IPS-15b (cell line): Measurements from ENCODE around the gene ABCG1.
A peak's percentile ranks its signal among the peaks of the same experiment; 100 is the strongest.
"Not testable (repeated sequence)": the region's sequence is repeated elsewhere in the genome, so short reads cannot be mapped to it uniquely, and the experiment has no call there.

Source experiments
- H3K27me3 ChIP-seq: one replicate; pipeline ENCODE4 v1.6.1; 2013; ENCODE audit warnings: low read length; ENCODE audit not compliant: control insufficient read depth, insufficient read depth
- H3K36me3 ChIP-seq: one replicate; pipeline ENCODE4 v1.6.1; 2013; ENCODE audit warnings: low read length; ENCODE audit not compliant: control insufficient read depth, insufficient read depth
- H3K4me1 ChIP-seq: one replicate; pipeline ENCODE4 v1.6.1; 2013; ENCODE audit warnings: mild to moderate bottlenecking, low read length; ENCODE audit not compliant: control insufficient read depth, insufficient read depth
- H3K4me3 ChIP-seq: one replicate; pipeline ENCODE4 v1.5.1; 2013; ENCODE audit warnings: low read depth, low read length
- H3K9ac ChIP-seq: one replicate; pipeline ENCODE4 v1.6.1; 2013; ENCODE audit warnings: low read depth, mild to moderate bottlenecking, low read length
- H3K9me3 ChIP-seq: one replicate; pipeline ENCODE4 v1.6.1; 2013; ENCODE audit warnings: mild to moderate bottlenecking, low read length; ENCODE audit not compliant: control insufficient read depth, insufficient read depth

Gene ABCG1

GRCh38 chr21:42218836-42219605 is at the start of gene ABCG1:
Gene ABCG1 (plus strand): TSS chr21:42219140. CDS start chr21:42219263, 123 bp downstream.
- Histone ChIP-seq H3K9ac (no peak within 1 kb of the TSS), H3K36me3 (no peaks in the 10 kb centered on the region), H3K4me1 (no peaks in the 10 kb centered on the region), H3K27me3 (peaks cover 48% of the 10 kb centered on the region), H3K9me3 (peaks cover 5% of the 10 kb centered on the region), H3K4me3 (peak within 1 kb of the TSS; percentile 75)

DNA sequence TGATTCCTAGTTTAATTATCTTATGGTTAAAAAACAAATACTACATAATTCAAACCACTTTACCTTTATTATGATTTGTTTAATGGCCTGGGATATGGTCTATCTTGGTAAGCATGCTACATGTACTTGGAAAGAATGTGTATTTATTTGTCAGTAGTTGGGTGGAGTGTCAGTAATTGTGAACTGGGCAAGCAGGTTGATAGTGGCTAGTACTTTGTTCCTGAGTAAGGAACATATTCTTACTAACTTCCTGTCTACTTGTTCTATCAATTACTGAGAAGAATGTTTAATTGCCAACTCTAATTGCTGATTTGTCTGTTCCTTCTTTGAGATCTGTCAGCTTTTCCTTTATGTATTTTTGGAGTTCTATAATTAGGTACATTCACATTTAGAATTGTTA is 49.2 kb upstream of the ABCG1 start:
- Histone ChIP-seq H3K4me1 (no peaks in the 10 kb centered on the region), H3K4me3 (no peak overlapping the region), H3K27me3 (no peaks in the 10 kb centered on the region), H3K9me3 (no peaks in the 10 kb centered on the region), H3K36me3 (no peaks in the 10 kb centered on the region), H3K9ac (no peak overlapping the region)

GRCh38 chr21:42171091-42172053 is 47.6 kb upstream of the ABCG1 start:
- no peak overlapping the region for H3K9ac ChIP-seq
- H3K27me3 ChIP-seq: no peaks in the 10 kb centered on the region
- H3K4me3 ChIP-seq: no peak overlapping the region
- H3K36me3 ChIP-seq: no peaks in the 10 kb centered on the region
- no peaks in the 10 kb centered on the region for H3K4me1 ChIP-seq
- H3K9me3 ChIP-seq: no peaks in the 10 kb centered on the region

GRCh38 chr21:42172596-42173483 is 46.1 kb upstream of the ABCG1 start:
- Histone ChIP-seq H3K4me3 (no peak overlapping the region), H3K27me3 (no peaks in the 10 kb centered on the region), H3K9me3 (no peaks in the 10 kb centered on the region), H3K4me1 (no peaks in the 10 kb centered on the region), H3K9ac (no peak overlapping the region), H3K36me3 (no peaks in the 10 kb centered on the region)

DNA sequence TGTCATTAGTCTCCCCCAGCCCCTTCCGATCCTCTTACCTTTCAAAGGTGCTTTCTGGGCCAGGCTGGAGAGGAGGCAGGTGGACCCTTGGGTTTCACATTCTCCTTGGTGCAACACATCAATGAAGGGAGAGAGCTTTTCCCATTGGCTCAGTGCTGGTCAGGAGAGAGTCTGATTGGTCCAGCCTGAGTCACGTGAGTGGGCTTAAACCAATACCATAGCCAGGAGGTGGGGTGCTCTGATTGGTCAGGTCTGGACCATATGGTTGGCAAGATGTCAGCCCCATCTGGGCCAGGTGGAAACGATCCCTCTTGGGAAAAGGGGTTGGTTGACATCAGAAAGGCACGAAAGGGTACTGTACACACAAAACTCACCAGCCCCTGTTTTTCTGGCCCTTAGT is 44.8 kb upstream of the ABCG1 start:
- Histone ChIP-seq H3K4me1 (no peaks in the 10 kb centered on the region), H3K4me3 (no peak overlapping the region)

GRCh38 chr21:42175110-42175710 is 43.7 kb upstream of the ABCG1 start:
- no peaks in the 10 kb centered on the region for H3K4me1 ChIP-seq
- H3K36me3 ChIP-seq: no peaks in the 10 kb centered on the region
- H3K9me3 ChIP-seq: no peaks in the 10 kb centered on the region
- no peak overlapping the region for H3K4me3 ChIP-seq
- no peaks in the 10 kb centered on the region for H3K27me3 ChIP-seq
- H3K9ac ChIP-seq: no peak overlapping the region

More for the DNA sequence above, 44.8 kb upstream of the ABCG1 start:
- Histone ChIP-seq H3K36me3 (no peaks in the 10 kb centered on the region), H3K9me3 (no peaks in the 10 kb centered on the region), H3K9ac (no peak overlapping the region), H3K27me3 (no peaks in the 10 kb centered on the region)

DNA sequence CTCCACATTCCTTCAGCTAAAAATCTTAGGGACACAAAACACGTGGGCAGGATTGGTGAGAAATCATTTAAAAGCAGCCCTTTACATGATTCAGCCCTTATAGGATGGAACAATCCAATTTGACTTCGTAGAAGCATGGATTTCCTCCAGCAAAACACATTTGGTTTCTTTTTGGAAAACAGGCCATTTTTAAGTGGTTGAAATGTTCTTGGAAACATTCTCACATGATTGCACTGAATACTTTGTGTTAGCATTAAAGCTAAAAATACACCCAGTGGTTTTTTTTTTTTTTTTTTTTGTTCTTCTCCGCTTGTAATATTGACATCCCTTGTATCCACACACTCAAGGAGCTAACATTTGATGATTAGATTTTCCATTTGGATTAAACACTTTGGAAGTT is 42.1 kb upstream of the ABCG1 start:
- Histone ChIP-seq H3K9me3 (no peaks in the 10 kb centered on the region), H3K9ac (no peak overlapping the region), H3K36me3 (no peaks in the 10 kb centered on the region), H3K4me3 (no peak overlapping the region), H3K4me1 (no peaks in the 10 kb centered on the region), H3K27me3 (no peaks in the 10 kb centered on the region)

GRCh38 chr21:42179316-42179715 is 39.6 kb upstream of the ABCG1 start:
- Histone ChIP-seq H3K36me3 (no peaks in the 10 kb centered on the region), H3K9me3 (no peaks in the 10 kb centered on the region), H3K4me1 (no peaks in the 10 kb centered on the region), H3K27me3 (no peaks in the 10 kb centered on the region), H3K9ac (no peak overlapping the region), H3K4me3 (no peak overlapping the region)

DNA sequence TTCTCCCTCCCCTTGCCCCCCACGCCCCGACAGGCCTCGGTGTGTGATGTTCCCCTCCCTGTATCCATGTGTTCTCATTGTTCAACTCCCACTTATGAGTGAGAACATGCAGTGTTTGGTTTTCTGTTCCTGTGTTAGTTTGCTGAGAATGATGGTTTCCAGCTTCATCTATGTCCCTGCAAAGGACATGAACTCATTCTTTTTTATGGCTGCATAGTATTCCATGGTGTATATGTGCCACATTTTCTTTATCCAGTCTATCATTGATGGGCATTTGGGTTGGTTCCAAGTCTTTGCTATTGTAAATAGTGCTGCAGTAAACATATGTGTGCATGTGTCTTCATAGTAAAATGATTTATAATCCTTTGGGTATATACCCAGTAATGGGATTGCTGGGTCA is 38.9 kb upstream of the ABCG1 start:
- H3K9ac ChIP-seq, H3K4me1 ChIP-seq, H3K27me3 ChIP-seq, H3K36me3 ChIP-seq, H3K9me3 ChIP-seq, H3K4me3 ChIP-seq: not testable (repeated sequence)

GRCh38 chr21:42182713-42183371 is 36.1 kb upstream of the ABCG1 start:
- no peak overlapping the region for H3K4me3 ChIP-seq
- peaks cover 3% of the 10 kb centered on the region for H3K9me3 ChIP-seq
- no peak overlapping the region for H3K9ac ChIP-seq
- H3K4me1 ChIP-seq: no peaks in the 10 kb centered on the region
- H3K36me3 ChIP-seq: no peaks in the 10 kb centered on the region
- no peaks in the 10 kb centered on the region for H3K27me3 ChIP-seq
